ENCODE data around the gene IL24.
A peak's percentile ranks its signal among the peaks of the same experiment; 100 is the strongest.
"Not testable (repeated sequence)": the region's sequence is repeated elsewhere in the genome, so short reads cannot be mapped to it uniquely, and the experiment has no call there.

IL24 gene

DNA sequence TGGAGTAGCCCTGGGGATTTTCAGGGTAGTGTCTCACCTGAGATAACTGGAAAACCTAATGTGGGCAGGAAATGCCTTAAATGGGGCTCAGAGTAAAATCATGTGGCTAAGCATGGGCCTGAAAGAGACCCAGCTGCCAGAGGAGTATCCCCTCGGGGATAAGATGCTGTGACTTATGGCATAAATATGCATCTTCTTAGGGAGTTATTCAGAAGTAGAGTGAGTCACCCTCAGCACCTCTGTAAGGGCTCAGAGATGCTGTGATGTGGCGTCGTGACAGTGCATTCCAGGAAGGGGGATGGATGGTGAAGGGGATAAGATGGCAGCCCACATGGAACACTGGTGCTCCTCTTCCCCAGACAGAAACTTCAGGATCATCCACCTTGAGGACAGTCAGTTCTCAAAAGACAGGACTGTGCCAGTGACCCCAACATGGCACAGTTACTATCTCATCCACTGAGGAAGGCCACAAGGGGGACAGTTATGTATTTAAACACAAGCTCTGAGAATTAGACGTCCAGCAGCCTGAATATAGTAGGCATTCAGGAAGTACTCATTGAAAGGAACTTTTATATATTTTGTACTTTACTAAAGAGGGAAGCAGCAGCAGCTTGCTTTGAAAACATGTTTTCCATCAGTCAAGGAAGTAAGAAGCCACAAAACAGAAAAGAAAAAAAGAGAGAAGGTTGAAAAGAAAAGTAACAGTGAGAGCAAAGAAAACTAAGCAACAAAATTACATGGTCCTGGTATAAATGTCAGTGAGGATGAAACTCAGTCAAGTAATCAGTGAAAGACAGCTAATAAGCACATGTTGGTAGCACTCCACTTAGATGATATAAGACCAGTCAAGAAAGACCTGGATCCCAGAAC, 8.3 kb downstream of the IL24 start:
- no peak for DNase-seq

DNA sequence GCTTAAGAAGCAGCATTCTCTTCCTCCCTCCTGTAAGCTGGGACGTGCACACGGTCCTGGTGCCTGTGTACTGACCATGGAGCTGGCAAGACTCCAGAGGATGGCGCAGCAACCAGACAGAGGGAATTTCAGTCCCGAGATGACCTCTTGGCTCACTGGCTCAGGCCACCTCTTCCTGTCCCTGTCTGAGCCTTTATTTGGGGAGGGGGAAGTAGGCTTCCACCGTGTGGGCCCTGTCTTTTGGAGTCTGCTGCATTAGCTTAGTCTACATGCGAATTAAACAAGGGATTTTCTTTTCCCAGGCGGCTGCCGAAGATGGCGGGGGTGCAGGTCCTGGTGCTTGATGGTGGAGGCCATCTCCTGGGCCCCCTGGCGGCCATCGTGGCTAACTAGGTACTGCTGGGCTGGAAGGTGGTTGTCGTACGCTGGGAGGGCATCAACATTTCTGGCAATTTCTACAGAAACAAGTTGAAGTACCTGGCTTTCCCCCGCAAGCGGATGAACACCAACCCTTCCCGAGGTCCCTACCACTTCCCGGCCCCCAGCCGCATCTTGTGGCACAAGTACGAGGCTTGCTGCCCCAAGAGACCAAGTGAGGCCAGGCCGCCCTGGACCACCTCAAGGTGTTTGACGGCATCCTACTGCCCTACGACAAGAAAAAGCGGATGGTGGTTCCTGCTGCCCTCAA, 10.2 kb downstream of the IL24 start:
- peak; percentile 29 for DNase-seq

DNA sequence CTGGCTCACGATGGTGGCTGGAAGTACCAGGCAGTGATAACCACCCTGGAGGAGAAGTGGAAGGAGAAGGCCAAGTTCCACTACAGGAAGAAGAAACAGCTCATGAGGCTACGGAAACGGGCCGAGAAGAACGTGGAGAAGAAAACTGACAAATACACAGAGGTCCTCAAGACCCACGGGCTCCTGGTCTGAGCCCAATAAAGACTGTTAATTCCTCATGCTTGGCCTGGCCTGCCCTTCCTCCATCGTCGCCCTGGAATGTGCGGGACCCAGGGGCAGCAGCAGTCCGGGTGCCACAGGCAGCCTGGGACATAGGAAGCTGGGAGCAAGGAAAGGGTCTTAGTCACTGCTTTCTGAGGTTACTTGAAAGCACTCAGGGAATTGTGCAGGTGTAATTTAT, 10.8 kb downstream of the IL24 start:
- DNase-seq, result no peak

DNA sequence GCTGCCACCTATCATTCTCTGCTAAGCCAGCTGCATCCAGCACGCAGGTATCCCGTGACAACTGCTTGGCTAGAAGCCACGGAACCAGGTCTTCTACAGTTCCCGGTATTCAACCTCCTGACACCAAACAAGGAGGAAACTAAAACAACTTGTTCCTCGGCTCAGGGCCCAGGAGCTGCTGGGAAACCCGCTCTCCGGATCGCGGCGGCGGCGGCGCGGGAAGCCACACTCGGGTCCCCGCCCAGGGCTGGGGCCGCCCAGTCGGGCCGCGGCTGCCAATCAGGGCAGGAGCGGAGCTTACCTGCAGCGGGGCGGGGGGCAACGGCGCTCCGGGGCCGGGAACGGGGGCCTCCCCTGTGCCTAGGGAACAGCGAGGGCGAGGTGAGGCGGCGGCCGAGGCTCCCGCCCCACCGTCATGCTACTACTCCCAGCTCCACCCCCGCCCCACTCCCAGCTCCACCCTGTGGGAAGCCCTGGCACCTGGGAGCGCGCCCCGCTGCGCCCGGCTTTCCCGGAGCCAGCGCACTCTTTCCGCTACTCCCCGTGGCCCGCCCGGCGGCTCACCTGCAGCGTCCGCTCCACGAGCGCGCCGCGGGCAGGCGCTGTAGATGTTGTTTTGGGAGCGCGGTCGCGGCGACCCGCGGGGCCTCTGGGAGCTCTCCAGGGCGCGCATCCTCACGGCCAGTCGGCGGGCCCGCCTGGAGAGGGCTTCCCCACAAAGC, 12.1 kb downstream of the IL24 start:
- DNase-seq, result peak; percentile 29

DNA sequence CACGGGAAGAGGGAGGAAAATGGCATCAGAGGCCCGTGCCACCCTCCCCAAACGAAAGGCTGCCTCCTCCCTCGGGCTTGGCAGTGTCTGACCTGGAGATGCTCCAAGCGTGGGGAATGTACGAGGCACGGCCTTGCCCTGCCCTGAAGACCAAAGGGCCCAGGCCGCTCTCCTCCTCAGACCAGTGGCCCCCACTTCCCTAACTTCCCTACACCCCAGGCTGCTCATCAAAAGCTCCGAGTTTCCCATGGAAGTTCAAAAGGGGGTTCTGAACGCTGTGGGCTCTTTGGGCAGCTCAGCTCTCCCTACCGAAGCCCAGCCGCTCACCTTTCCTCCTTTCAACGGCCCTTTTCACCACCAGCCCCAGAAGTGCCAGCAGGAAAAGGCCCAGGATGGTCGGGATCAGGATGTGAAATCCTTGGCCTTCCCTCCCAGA, 12.7 kb downstream of the IL24 start:
- DNase-seq, result no peak

DNA sequence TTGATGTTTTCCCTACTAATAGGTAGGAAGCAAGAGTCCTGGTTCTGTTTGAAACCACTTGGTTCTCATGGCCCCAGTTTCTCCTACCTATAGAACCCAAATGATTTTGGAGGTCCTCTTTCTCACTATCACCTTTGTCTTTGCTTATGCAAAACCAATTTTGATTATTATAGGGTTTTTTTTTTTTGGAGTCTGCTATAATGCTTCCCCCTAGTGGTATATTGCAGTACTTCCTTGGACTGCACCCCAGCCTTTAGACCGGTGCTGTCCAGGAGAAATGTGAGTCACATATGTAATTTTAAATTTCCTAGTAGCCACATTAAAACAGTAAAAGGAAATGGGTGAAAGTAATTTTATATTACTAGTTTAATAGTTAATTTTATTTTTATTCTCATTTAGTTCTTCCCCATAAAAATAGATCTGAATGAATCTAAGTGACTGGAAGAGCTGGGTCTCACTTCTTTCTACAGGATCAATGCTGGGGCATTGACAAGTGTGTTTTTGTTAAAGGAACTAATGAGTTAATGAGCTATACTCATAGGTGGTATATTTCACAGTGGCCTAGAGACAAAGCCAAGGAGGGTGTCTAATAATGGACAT, 13.9 kb downstream of the IL24 start:
- peak; percentile 85 for DNase-seq

DNA sequence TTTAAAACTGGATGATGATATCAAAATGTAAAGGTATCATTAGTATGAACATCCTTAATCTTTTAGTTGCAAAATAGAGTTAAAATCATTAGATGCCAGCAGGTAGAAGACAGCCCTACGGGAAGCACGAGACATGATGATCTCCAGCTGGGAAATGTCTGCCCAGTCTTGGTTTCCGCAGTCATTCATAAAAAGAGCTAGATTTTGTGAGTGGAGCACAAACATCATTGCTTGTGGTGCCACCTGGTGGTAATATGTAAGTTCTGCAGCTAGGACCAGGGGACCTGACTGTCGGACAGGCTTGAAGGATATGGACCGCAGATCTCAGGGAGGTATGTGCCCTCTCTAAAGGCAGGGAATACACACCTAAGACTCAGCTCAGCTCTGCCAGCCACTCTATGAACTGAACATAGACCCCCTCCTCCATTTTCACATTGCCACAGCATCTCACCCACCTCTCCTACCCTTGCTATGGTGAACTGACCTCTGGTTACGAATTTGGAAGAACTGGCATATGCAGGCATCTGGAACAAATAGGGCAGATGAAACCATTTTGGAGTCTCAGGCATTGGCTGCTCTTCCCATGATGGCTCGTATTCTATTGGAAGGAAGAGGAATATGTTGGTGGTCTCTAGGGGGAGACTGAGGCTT, 15.3 kb downstream of the IL24 start:
- DNase-seq, result peak; percentile 93

DNA sequence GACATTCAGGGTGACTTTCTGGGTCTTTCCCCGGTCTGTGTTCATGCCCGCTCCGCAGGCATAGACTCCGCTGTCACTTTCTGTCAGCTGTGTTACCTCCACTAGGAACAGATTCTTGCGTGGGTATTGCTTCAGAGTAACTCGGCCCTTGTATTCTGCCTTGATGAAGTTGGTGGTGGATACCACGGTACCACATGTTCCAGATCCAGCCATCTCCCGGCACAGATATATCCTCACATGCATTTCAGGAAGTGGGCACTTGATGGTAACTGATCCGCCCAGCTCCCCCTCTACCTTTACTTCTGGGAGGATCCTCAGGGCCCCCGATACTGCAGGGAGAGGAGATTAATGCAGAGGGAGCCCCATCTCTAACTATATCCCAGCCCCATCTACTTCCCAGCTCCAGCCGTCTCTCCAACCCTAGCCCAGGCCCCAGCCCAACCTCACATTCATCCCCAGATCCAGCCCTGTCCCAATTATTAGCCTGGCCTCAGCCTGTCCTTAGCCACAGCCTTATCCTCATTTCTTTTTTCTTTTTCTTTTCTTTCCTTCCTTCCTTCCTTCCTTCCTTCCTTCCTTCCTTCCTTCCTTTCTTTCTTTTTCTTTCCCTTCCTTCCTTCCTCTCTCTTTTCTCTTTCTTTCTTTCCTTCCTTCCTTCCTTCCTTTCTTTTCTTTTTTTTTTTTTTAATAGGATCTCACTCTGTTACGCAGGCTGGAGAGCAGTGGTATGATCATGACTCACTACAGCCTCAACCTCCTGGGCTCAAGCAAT, 16.7 kb downstream of the IL24 start:
- no peak for DNase-seq

DNA sequence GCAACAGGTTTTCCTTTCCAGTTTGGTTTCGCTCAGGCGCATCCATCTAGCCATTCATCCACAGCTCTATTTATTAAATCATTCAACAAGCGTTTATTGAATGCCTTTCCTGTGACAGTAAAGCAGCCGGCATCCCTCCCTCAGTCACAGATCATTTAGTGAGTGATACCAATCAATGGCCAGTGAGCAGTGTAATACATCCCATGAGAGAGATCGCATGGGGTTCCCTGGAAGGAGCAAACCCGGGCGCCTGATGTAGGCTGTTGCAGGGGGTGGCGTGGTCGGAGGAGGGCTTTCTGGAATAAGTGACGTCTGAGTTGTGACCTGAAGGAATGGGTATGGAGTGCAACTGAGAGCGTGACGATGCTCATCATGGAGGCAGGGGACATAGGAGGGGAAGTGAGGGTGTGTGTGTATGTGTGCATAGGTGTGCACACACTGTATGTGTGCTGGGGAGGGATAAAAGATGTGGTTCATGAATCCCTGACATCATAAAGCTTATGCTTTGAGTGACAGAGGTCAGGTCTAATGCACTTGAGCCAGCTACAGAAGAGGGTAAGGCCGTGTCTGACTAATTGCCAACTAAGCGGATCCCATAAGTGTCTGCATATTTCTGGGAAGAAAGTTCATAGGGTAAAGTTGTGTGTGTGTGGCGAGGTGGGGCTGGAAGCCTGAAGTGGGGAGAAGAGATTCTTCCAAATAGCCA, 17.9 kb downstream of the IL24 start:
- DNase-seq, result no peak

DNA sequence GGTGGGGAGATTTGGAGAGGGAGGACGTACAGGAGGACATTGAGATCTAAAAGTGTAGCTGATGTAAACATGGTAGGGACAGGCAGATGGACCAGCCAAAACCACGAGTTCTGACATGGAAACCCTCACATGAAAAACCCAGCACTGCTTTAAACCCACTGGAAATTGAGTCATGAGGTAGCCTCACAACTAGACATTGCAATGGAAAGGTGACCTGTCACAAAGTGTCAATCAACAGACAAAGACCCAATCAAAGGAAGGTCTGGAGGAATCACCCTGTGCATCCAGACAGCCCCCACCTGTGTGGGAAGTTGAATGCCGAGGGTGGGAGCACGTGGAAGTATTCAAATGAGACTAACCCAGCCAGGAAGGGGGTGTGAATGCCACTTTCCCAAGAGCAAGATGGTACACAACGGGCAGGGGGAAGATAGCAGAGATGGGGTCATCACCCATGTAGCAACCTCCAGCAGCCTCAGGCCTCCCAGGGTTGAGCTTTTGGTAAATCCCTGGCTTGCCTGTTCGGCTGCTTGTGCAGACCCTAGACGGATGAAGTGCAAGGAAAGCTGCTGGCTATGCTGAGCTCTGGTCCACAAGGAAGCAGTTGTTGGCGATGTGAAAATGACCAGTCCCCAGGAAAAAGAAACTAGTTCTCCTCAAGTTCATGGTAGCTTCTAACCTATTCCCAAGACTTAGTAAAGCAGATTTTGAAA, 18.9 kb downstream of the IL24 start:
- DNase-seq, result no peak

DNA sequence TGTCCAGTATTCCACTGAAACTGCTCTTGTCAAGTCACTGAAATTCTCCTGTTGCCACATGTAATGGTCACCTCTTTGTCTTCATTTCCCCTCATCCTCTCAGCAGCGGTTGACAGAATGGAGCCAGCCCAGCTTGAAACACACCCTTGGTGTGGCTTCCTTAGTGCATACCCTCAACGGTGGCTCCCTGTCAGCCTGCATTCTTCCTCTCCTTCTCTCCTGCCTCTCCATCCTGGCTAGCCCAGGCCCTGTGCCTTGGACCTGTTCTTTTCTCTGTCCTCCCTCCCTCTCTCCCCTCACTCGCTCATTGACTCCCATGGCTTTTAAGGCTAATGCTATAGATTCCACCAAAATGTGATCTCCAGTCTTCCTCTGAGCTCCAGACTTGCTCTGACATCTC, 20.8 kb downstream of the IL24 start:
- DNase-seq, result no peak

DNA sequence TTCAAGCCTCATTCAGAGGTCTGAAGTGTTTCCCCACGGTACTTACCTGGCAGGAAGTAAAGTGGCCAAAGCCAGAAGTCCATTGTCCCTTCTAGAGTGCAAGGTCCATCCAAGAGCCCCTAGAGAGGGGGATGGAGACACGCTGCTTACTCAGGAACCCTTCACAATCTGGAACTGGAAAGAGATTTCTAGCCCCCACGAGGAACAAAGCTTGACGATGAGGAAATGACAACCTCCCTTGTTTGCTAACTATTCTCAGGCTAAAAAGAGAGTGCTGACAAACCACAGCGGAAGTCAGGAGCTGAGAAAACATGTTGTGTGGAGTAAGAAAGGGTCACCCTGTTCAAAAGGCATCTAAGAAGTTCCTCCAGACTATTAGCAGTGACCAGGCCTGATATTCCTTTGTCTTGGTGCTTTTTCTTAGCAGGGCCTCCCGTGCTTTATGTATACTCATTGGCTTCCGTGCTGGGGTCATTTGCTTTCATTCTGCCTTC, 24.6 kb downstream of the IL24 start, which contains the start of gene FCMR:
Gene FCMR, minus strand, starts transcription at position 170 of the 494 bp plus-strand sequence. Its CDS starts 87 bp downstream, at position 83.
- peak; percentile 57 for DNase-seq

DNA sequence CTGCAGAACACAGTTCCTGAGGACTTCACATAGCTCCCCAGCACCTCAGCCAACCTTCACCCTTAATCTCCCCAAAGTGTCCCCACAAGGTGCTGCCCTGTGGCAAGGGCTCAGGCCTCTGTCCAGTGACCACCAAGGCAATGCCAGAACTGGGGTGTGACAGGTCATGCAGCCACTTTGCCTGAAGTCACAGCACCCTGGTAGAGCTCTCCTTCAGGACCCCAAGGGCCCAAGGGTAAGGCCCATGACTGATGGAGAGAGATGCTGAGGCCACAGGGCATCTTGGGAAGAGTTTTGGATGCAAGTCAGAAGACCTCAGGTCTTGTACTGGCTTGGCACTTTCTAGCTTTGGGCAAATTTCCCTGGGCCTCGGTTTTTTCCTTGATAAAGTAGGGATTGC, 25.3 kb downstream of the IL24 start:
- no peak for DNase-seq

DNA sequence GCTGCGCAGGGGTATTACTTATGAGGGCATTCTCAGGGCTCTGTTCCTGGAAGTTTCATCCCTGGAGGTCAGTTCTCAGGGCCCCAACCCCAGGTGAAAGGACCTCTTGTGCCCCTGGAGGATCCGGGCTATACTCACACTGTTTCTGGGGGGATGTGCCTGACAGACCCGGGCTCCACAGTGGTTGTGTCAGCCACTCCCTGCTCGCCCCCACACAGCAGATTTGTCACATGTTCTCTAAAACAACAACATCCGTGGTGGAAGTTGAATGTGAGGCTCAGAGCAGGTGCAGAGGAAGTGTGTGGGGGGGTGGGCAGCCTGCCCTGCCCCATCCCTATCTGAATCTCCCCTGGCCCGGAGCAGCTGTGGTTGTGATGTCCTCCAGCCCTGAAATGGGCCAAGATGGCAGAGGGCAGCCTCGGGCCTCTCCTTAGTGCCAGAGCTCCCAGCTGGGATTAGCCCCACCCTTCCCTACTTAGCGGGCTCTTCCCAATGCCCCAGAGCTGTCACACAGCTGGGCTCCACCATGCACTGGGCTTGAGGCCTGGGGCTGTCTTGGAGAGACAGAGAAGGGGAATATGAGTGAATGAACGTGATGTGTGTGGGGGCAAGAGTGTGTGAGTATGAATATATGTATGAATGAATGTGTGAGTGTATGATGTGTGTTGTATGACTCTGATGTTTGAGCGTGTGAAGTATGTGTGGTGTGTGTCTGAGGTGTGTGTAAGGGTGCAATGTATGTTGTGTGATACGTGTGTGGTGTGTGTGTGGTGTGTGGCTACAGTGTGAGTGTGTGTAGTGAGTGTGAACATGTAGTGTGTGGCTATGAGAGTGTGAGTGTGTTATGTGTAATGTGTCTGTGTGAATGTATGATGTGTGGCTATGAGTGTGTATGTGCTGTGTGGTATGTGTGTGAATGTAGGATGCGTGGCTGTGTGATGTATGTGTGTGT, 26.0 kb downstream of the IL24 start:
- DNase-seq, result peak; percentile 31

DNA sequence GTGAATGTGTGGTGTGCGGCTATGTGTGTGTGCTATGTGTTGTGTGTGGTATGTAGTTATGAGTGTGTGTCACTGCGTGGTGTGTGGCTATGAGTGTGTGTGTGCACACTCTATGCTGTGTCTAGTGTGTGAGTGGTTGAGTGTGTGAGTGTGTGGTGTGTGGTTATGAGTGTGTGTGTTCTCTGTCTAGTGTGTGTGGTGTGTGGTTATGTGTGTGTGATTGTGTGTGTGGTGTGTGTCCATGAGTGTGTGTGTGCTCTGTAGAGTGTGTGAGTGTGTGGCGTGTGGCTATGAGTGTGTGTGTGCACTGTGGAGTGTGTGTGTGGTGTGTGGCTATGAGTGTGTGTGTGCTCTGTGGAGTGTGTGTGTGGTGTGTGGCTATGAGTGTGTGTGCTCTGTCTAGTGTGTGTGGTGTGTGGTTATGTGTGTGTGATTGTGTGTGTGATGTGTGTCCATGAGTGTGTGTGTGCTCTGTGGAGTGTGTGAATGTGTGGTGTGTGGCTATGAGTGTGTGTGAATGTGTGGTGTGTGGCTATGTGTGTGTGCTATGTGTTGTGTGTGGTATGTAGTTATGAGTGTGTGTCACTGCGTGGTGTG, 26.8 kb downstream of the IL24 start:
- DNase-seq, result not testable (repeated sequence)

DNA sequence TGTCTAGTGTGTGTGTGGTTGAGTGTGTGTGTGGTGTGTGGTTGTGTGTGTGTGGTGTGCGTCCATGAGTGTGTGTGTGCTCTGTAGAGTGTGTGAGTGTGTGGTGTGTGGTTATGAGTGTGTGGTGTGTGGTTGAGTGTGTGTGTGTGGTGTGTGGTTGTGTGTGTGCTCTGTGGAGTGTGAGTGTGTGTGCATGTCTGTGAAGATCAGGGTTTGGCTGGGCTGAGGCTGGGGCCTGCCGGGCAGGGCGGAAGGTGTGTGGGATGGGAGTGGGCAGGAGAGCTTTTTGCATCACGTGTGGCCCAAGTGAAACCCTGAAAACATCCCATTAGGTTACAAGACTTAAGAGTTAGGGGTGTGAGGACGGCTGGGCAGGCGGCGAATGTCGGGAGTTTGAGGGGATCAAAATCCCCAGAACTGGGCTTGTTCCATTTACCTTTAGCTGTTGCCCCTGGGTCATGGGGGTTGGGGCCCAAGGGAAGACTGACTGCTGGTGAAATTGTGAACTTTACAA, 27.4 kb downstream of the IL24 start:
- DNase-seq, result no peak

DNA sequence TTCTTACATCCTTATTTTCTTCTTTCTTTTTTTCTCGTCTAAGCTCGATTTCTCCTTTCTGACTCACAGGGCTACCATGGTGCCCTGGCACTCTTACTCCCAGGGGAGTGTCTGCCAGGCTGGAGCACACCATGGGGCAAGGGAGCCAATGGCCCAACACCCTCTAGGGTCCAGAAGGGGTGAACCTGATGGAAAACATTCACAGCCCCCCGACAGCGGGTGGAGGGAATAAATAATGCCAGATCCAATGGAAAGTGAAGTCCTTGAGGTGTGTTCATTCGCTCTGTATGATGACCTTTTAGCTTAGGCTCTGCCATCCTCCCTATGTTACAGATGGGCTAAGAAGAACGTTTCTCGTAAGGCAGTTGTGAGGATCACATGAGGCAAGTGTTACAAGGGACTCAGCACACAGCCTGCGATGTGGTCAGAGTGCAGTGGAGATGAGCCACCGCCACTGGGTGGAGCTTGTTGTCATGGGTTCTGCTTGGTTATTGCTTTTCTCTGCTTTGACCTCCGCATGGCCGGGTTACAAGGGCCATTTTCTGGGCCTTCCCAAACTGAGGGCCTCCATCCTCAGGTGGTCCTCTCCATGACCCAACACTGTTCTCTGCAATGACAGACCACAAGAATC, 28.0 kb downstream of the IL24 start:
- DNase-seq, result peak; percentile 64

DNA sequence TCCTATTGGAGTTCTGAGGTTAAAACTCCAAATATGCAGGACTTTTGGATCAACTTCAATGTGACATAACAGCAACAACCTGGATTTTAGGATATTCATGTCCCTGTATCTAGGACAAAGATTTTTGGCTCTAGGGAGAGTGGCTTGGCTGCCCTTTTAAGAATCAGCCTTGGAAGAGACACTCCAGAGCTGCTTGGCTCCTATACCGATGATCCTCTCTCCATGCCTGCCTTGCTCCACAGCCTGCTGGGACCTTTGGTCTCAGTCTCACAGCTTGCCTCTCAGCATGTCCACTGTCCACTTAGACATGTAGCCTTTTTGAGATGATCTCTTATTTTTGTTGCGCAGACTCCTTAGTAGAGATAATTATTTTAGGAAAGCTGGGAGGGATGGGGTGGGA, 29.0 kb downstream of the IL24 start:
- no peak for DNase-seq
